ENCODE data around the gene SELENBP1. TPM values are rescaled to one million over a fixed set of nuclear protein-coding genes. Genes with fewer than 3 reads are reported as not detected.
"Not testable (repeated sequence)": the region's sequence is repeated elsewhere in the genome, so short reads cannot be mapped to it uniquely, and the experiment has no call there.

The SELENBP1 gene
- total RNA-seq, 1 experiment from 2014 or later: 29.8 TPM

- Histone ChIP-seq H3K36me3 (ENCODE audit: low read depth, low read length) (no peaks in the 10 kb centered on the region), H4K20me1 (ENCODE audit: low read length) (no peaks in the 10 kb centered on the region), H3K9ac (ENCODE audit: low read length) (no peak overlapping the region), H3K27me3 (ENCODE audit: low read length) (no peaks in the 10 kb centered on the region), H3K79me2 (ENCODE audit: low read length) (no peaks in the 10 kb centered on the region), H3K27ac (ENCODE audit: low read length) (no peak overlapping the region), H3K4me3 (ENCODE audit: low read length) (no peak overlapping the region), H3K9me3 (ENCODE audit: low read length) (no peaks in the 10 kb centered on the region), H3K4me1 (ENCODE audit: insufficient read depth, low read length) (no peaks in the 10 kb centered on the region), H3K9me2 (replicated peaks; ENCODE audit: low read length) (no peaks in the 10 kb centered on the region), H3F3A (ENCODE audit: low read length, unreplicated experiment) (no peaks in the 10 kb centered on the region), H2AFZ (ENCODE audit: low read length) (no peak overlapping the region), H3K4me2 (ENCODE audit: low read length) (no peak overlapping the region)
- TF ChIP-seq CTCF (conservative IDR thresholded peaks at IDR 0.05; ENCODE audit: low read depth, low read length): no peak
- TF ChIP-seq EZH2phosphoT487 (IDR thresholded peaks at IDR 0.05; ENCODE audit: borderline replicate concordance, low read length): no peak
- TF ChIP-seq EZH2 (IDR thresholded peaks at IDR 0.05; ENCODE audit: low read length, unreplicated experiment): no peak
- intact Hi-C loops (cut with micrococcal nuclease): no loop called here
- ATAC-seq: no peak
- no peak for DNase-seq
- ChIA-PET CTCF (no interaction called here), POLR2A (ENCODE audit: unreplicated experiment) (no interaction called here)
- BruUV-seq (replicated peaks): no TSS peak
Observed at GRCh38 chr1:151391079-151391563, 18.6 kb upstream of the SELENBP1 start.

- intact Hi-C loops (cut with micrococcal nuclease); ATAC-seq; H3K4me2 ChIP-seq (ENCODE audit: low read length); POLR2A ChIA-PET (ENCODE audit: unreplicated experiment); H3K27ac ChIP-seq (ENCODE audit: low read length); H3K9ac ChIP-seq (ENCODE audit: low read length); H3K9me3 ChIP-seq (ENCODE audit: low read length); H4K20me1 ChIP-seq (ENCODE audit: low read length); H3K27me3 ChIP-seq (ENCODE audit: low read length); H3K4me3 ChIP-seq (ENCODE audit: low read length); BruUV-seq (replicated peaks); H3F3A ChIP-seq (ENCODE audit: low read length, unreplicated experiment); CTCF ChIA-PET; DNase-seq; H3K79me2 ChIP-seq (ENCODE audit: low read length); H3K36me3 ChIP-seq (ENCODE audit: low read depth, low read length); H3K9me2 ChIP-seq (replicated peaks; ENCODE audit: low read length); H3K4me1 ChIP-seq (ENCODE audit: insufficient read depth, low read length); H2AFZ ChIP-seq (ENCODE audit: low read length): not testable (repeated sequence)
Observed at GRCh38 chr1:151390221-151391078, 17.9 kb upstream of the SELENBP1 start.

- CTCF ChIA-PET: no interaction called here
- no peaks in the 10 kb centered on the region for H3K36me3 ChIP-seq (ENCODE audit: low read depth, low read length)
- no peak for DNase-seq
- no peaks in the 10 kb centered on the region for H3K4me1 ChIP-seq (ENCODE audit: insufficient read depth, low read length)
- POLR2A ChIA-PET (ENCODE audit: unreplicated experiment): interaction anchor here (0.7 kb wide), 1 partner anchor 379 kb away, joined by 6 read pairs; no protein-coding TSS in a partner anchor
- H3K9me2 ChIP-seq (replicated peaks; ENCODE audit: low read length): no peaks in the 10 kb centered on the region
- ATAC-seq: no peak
- H3K4me3 ChIP-seq (ENCODE audit: low read length): no peak overlapping the region
- no peak for TF ChIP-seq EZH2 (IDR thresholded peaks at IDR 0.05; ENCODE audit: low read length, unreplicated experiment)
- no peak for TF ChIP-seq EZH2phosphoT487 (IDR thresholded peaks at IDR 0.05; ENCODE audit: borderline replicate concordance, low read length)
- TF ChIP-seq CTCF (conservative IDR thresholded peaks at IDR 0.05; ENCODE audit: low read depth, low read length): no peak
- no peaks in the 10 kb centered on the region for H4K20me1 ChIP-seq (ENCODE audit: low read length)
- no peak overlapping the region for H2AFZ ChIP-seq (ENCODE audit: low read length)
- BruUV-seq (replicated peaks): no TSS peak
- no peak overlapping the region for H3K4me2 ChIP-seq (ENCODE audit: low read length)
- intact Hi-C loops (cut with micrococcal nuclease): no loop called here
- no peaks in the 10 kb centered on the region for H3F3A ChIP-seq (ENCODE audit: low read length, unreplicated experiment)
- H3K27ac ChIP-seq (ENCODE audit: low read length): no peak overlapping the region
- H3K9ac ChIP-seq (ENCODE audit: low read length): no peak overlapping the region
- no peaks in the 10 kb centered on the region for H3K9me3 ChIP-seq (ENCODE audit: low read length)
- no peaks in the 10 kb centered on the region for H3K27me3 ChIP-seq (ENCODE audit: low read length)
- no peaks in the 10 kb centered on the region for H3K79me2 ChIP-seq (ENCODE audit: low read length)
Observed at GRCh38 chr1:151386002-151386401, 13.5 kb upstream of the SELENBP1 start.
